ENCODE data around the gene CPLX4.

CPLX4 gene

DNA sequence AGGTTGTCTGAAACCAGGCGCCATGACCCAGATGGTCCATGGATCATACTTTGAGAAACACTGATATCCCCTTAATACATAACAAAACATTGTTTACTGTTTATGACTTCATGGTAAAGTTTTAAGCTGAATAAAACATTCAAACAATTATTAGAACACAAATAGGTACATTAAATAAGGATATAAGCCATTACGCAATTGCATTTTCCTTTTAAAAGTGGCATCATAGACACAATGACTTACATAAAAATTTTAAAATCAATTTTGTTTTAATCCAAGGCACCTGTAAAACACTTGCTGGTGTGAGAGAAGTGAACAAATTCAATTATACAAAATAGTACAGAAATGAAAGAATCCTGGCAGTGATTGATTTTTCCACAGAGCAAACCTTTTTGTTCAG lies 10.2 kb upstream of the CPLX4 start:
- H3K4me3 Mint-ChIP-seq = no peak overlapping the region
- H3K9me3 Mint-ChIP-seq = no peaks in the 10 kb centered on the region
- no peak for ATAC-seq
- H3K4me1 Mint-ChIP-seq = no peaks in the 10 kb centered on the region
- no peak overlapping the region for H3K27ac Mint-ChIP-seq
- DNase-seq (ENCODE audit: low spot score in 2 of 2) = no peak
- H3K36me3 Mint-ChIP-seq = peaks cover 77% of the 10 kb centered on the region

DNA sequence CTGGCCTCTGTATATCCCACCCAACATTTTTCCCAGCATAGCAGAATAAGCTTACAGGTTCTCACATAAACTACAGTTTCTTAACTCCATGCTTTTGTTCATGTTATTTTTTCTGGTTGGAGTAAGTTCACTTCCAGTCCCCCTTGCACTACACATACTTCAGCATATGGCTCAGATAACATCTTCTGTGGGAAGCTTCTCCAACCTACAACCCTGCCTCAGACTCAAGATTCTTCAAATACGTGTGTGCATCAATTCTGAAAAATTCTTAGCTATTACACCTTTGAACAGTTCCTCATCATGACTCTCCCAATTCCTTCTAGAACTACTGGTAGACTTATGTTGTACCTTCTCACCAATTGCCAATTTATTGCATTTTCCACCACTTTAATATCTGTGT lies 7.5 kb upstream of the CPLX4 start:
- H3K9me3 Mint-ChIP-seq = no peaks in the 10 kb centered on the region
- no peak overlapping the region for H3K4me3 Mint-ChIP-seq
- H3K4me1 Mint-ChIP-seq = no peaks in the 10 kb centered on the region
- DNase-seq (ENCODE audit: low spot score in 2 of 2) (no peak), ATAC-seq (no peak)
- peaks cover 50% of the 10 kb centered on the region for H3K36me3 Mint-ChIP-seq
- H3K27ac Mint-ChIP-seq = no peak overlapping the region

DNA sequence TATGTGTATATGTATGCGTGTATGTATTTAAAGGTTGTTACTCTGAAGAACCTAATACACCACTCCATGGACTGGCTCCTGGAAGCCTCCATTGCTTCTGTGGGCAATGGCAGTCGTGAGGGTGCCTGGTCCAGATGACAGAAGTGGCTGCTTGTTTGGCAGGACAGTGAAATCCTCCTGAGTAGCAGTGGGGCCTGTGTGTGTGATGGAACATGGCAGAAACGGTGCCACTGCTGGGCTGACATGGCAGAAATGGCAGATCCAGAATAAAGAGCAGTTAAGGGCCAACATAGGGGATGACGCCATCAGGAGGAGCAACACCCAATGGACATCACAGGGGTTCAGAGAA lies 6.1 kb upstream of the CPLX4 start:
- Mint-ChIP-seq H3K36me3 (peaks cover 36% of the 10 kb centered on the region), H3K4me3 (no peak overlapping the region), H3K4me1 (no peaks in the 10 kb centered on the region), H3K27ac (no peak overlapping the region), H3K9me3 (no peaks in the 10 kb centered on the region)
- DNase-seq (ENCODE audit: low spot score in 2 of 2) = no peak
- peak; percentile 9 for ATAC-seq

DNA sequence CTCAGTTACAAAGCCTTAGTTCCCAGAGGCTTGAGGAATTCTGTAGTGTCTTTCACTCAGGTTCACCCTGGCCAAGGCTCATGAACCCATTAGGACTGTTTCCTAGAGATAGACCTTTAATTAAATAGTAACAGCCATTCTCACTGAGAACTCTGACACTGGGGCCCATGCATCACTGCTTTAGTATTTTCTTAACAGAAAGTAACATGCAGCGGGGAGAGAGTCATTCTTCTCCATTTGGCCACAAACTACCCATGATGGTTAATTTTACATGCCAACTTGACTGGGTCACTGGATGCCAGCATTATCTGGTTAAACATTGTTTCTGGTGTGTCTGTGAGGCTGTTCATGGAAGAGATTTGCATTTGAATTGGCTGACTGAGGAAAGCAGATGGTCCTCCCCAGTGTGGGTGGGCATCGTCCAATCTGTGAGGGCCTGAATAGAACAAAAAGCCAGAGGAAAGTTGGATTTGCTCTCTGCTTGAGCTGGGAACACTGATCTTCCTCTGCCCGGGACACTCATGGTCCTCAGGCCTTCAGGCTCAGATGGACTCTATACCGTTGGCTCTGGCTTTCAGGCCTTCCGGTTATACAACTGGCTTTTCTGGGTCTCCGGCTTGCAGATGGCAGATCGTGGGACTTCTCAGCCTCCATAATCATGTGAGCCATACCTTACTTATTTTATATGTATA lies 5.6 kb upstream of the CPLX4 start:
- DNase-seq (ENCODE audit: low spot score in 2 of 2) (no peak), ATAC-seq (peak; percentile 38)
- Mint-ChIP-seq H3K27ac (no peak overlapping the region), H3K4me3 (no peak overlapping the region), H3K9me3 (no peaks in the 10 kb centered on the region), H3K36me3 (peaks cover 31% of the 10 kb centered on the region), H3K4me1 (no peaks in the 10 kb centered on the region)

DNA sequence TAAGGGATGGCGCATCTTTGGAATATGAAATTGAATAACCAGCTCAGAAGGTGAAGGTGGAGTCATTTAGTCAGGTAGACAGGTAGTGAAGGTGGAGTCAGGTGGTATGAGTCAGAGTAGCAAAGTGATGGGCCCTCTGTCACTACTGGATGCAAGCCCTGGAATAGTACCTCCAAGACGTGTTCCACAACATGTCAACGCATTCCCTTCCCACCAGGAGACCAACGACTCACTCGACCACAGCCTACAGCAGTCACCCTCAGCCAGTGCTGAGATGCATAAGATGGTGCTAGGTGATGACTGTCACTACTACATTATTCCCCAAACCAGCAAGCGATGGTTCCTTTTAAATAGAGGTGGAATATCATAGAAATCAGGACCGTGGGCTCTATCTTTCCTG lies 6.8 kb downstream of the CPLX4 start:
- DNase-seq (ENCODE audit: low spot score in 2 of 2) = no peak
- Mint-ChIP-seq H3K27ac (no peak overlapping the region), H3K4me1 (peaks cover 7% of the 10 kb centered on the region), H3K4me3 (no peak overlapping the region), H3K9me3 (no peaks in the 10 kb centered on the region), H3K36me3 (no peaks in the 10 kb centered on the region)
- no peak for ATAC-seq

DNA sequence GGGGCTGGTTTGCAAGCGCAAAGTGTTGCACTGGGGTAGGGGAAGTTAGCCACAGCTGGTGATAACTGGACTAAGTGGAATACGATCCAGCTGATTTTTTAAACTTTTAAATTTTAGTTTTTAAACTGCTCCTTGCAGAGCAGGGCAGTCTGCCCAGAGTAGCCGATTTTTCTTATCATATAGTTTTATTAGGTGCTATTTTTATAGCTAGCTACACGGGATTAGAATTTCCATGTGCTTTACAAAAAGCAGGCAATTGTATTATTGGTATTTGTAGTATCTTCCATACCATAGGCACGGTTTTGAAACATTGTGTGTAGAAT lies 9.6 kb downstream of the CPLX4 start:
- H3K4me1 Mint-ChIP-seq = peaks cover 7% of the 10 kb centered on the region
- H3K27ac Mint-ChIP-seq = no peak overlapping the region
- H3K36me3 Mint-ChIP-seq = no peaks in the 10 kb centered on the region
- no peaks in the 10 kb centered on the region for H3K9me3 Mint-ChIP-seq
- DNase-seq (ENCODE audit: low spot score in 2 of 2) = no peak
- peak overlapping the region; percentile 40 for H3K4me3 Mint-ChIP-seq
- no peak for ATAC-seq

DNA sequence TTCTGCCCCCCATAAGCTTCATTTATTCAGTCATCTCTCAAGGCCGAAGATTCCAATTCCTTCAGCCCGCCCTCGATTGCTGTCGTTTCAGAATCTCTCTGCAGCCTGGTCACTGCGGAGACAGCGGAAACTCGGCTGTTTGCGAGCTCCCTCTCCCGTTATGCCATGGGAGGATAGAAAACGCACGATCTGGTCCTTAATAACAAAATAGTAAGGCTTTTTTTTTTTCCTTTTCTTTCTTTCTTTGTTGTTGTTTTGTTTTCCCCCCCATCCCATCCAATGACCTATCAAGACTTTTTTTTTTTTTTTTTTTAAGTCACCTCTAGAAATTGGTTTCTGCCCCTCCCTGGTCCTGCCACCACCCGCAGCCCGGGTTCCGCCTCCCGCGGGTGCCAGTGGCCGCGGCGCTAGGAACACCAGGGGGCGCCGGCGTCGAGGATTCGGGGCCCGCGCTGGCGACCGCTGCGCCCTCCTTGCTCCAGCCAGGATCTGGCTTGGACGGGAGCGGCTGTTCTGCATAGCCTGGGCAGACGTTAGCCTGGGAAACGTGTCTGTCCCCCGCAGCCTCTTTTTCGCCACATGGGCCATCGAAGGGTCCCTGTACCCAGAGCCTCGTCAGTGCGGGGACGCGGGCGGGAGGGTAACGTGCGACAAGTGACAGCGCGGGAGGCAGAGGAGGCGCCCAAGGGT lies 10.1 kb downstream of the CPLX4 start:
- Mint-ChIP-seq H3K4me1 (peaks cover 7% of the 10 kb centered on the region), H3K9me3 (no peaks in the 10 kb centered on the region), H3K4me3 (peak overlapping the region; percentile 40), H3K27ac (no peak overlapping the region), H3K36me3 (no peaks in the 10 kb centered on the region)
- peak; percentile 74 to 86 for DNase-seq (ENCODE audit: low spot score in 2 of 2)
- ATAC-seq = peak; percentile 90

DNA sequence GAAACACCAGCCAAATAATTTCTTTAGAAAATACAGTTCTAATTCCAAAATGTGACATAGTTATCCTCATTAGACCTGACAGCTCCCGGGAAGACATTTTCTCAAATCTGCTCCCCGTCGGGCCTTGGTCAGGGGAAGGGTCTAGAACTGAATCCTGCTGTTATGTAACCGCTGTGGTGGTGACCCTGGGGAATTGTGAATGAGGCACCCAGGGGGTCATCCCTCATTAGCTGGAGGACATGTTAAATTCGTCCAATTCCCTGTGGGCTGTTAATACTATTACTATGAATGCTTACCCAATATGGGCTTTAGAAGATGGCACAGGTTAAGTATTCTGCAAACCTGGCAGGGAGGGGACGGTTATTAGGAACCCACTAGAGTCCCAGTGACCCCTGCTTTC lies 11.8 kb downstream of the CPLX4 start:
- peaks cover 7% of the 10 kb centered on the region for H3K4me1 Mint-ChIP-seq
- no peaks in the 10 kb centered on the region for H3K36me3 Mint-ChIP-seq
- H3K9me3 Mint-ChIP-seq = no peaks in the 10 kb centered on the region
- no peak overlapping the region for H3K4me3 Mint-ChIP-seq
- ATAC-seq = no peak
- H3K27ac Mint-ChIP-seq = no peak overlapping the region
- DNase-seq (ENCODE audit: low spot score in 2 of 2) = no peak

DNA sequence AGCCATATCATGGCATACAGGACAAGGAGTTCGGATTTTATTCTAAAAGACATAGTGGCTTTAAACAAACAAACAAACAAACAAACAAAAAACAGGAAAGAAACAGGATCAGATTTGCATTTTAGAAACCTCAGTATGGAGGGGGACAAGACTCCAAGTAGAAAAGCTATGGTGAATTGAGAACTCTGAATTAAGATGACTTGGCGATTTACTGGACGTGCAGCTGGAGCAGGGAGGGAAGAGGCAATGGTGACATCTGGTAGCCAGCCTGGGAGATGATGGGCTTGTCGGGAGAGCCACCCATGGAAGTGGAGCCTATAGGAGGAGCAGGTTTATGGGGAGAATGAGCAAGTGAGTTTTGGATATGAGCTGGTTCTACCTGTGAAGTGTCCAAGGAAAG lies 13.2 kb downstream of the CPLX4 start:
- no peak for ATAC-seq
- no peak for DNase-seq (ENCODE audit: low spot score in 2 of 2)
- no peak overlapping the region for H3K27ac Mint-ChIP-seq
- peaks cover 7% of the 10 kb centered on the region for H3K4me1 Mint-ChIP-seq
- no peaks in the 10 kb centered on the region for H3K36me3 Mint-ChIP-seq
- H3K9me3 Mint-ChIP-seq = no peaks in the 10 kb centered on the region
- no peak overlapping the region for H3K4me3 Mint-ChIP-seq

DNA sequence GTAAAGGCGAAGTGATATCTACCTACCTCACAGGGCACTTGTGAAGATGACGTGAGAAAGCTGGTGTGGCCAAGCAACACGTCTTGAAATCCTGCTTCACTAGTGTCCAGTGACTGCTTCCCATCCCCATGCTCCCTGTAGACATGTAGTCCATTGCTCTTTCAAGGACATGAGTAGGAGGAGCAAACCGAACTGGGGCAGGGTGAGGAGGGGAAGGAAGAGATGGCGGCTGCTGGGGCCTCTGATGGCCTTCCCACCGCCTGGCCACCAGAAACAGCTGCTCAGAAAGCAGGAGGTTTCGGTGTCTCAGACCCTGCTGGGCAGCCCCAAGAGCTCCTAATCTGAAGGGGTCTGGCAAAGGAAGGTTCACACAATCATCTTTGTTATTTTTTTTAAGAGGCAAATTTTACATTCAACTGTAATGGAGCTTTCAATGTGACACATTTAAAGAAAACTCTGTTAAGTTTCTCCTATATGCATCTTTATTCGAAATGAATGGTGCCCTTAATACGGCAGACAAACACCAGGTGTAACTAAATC lies 14.7 kb downstream of the CPLX4 start:
- Mint-ChIP-seq H3K9me3 (no peaks in the 10 kb centered on the region), H3K36me3 (no peaks in the 10 kb centered on the region), H3K4me1 (peaks cover 7% of the 10 kb centered on the region), H3K4me3 (no peak overlapping the region), H3K27ac (no peak overlapping the region)
- DNase-seq (ENCODE audit: low spot score in 2 of 2) = no peak
- ATAC-seq = no peak

DNA sequence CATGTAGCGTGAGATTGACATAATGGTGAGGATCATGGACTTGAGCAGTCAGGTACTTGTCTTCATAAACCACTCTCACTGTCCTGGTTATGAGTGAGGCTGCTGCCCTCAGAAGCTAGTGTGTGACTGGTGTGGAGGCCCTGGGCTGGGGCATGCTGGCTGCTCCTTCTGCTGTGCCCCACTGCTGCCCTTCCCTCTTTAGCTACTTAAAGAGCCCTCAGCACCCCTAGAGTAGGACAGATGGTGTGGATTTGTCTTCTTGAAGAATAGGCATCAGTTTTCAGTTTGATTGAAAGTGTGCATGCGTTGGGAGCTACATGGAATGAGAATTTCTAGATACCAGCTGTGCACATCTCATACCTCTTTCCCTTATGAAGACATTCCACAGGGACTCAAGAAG lies 15.4 kb downstream of the CPLX4 start:
- DNase-seq (ENCODE audit: low spot score in 2 of 2) (no peak), ATAC-seq (no peak)
- Mint-ChIP-seq H3K36me3 (no peaks in the 10 kb centered on the region), H3K4me1 (no peaks in the 10 kb centered on the region), H3K27ac (no peak overlapping the region), H3K4me3 (no peak overlapping the region), H3K9me3 (no peaks in the 10 kb centered on the region)

DNA sequence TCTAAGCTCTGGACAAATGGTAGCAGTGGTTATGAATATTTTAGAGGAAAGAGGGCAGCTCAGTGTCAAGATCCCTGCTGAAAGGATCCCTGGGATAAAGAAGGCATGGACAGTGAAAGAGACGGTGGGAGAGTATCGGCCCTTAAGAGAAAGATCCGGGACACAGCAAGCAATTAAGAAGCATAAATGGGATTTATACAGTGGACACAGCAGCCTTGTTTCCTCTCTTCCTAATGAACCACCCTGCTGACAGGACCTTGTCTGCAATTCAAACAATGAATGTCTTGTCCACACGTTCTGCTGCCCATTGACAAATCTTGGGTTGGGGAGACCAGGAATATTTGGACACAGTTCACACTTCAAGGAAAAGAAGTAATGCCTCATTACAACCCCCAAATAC lies 16.5 kb downstream of the CPLX4 start:
- Mint-ChIP-seq H3K4me3 (no peak overlapping the region), H3K9me3 (no peaks in the 10 kb centered on the region), H3K4me1 (no peaks in the 10 kb centered on the region), H3K36me3 (no peaks in the 10 kb centered on the region), H3K27ac (no peak overlapping the region)
- DNase-seq (ENCODE audit: low spot score in 2 of 2) (no peak), ATAC-seq (no peak)

DNA sequence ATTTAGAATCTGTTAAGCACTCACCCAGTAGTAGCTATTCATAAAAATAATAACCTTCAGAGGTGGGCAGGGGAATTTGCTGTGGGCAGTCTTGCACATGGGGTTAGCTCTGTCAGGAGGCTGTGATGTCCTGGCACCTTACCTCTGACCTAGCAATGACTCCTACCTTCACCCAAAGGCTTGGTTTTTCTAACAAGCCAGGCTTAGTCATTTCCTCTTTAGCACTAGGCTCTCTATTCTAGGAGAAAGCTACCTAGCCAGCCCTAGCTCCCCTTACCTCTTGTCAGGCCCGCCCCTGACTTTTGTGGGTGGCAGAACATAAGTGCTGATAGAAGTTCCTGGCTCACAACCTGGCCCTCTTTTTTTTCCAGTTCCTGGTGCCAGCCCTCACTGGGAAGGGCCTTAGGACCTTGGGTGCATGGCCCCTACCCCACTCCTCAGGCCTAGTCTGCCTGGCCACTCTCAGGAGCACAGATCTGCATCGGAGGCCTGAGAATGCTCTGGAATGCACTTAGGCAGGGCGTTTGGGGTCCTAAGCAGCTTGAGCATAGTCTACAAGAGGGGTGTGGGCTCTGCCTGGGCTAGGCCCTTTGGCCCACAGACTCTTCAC lies 17.7 kb downstream of the CPLX4 start:
- peak; percentile 91 for ATAC-seq
- DNase-seq (ENCODE audit: low spot score in 2 of 2) = peak in 1 of 2 donors; percentile 43
- no peak overlapping the region for H3K27ac Mint-ChIP-seq

DNA sequence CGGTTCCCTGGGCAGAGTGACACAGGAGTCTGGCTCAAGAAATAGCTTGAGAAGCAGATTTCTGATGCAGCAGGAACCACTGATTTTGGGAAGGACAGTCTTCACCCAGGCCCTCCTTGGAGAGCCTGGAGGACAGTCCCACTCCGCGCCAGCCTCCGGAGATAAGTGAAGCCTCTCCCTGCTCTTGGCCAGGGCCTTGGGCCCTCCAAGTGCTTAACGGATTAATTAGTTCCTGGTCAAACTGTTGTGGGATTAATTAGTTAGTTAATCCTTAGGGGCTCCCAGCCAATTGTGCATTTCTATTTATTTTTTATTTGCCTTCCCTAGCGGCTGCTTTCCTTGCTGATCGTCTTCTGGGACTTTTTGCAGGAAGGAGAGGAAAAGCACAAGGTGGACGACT lies 19.6 kb downstream of the CPLX4 start:
- H3K9me3 Mint-ChIP-seq = no peaks in the 10 kb centered on the region
- no peak overlapping the region for H3K27ac Mint-ChIP-seq
- no peak overlapping the region for H3K4me3 Mint-ChIP-seq
- H3K36me3 Mint-ChIP-seq = no peaks in the 10 kb centered on the region
- no peak for DNase-seq (ENCODE audit: low spot score in 2 of 2)
- no peaks in the 10 kb centered on the region for H3K4me1 Mint-ChIP-seq
- no peak for ATAC-seq

More for the DNA sequence above, 17.7 kb downstream of the CPLX4 start:
- H3K36me3 Mint-ChIP-seq = no peaks in the 10 kb centered on the region
- H3K9me3 Mint-ChIP-seq = no peaks in the 10 kb centered on the region
- H3K4me3 Mint-ChIP-seq = no peak overlapping the region
- no peaks in the 10 kb centered on the region for H3K4me1 Mint-ChIP-seq

DNA sequence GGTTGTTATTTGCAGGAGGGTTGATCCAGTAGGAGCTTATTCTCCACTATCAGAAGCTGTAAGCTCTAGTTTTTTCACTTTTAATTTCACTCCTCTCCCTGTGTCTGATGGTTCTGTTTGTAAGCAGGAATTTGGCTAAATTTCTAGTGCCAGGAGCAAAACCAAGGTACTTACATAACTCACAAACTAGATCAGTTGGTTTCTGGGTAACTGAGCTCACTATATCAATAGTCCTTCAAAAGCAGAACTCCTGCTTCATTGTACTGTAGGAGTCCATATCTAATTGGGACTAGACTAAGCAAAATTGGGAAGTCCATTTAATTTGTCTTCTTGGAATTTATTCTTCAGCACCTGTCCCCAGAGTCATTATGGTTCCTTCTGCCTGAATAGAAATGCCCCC lies 25.1 kb downstream of the CPLX4 start:
- H3K27ac Mint-ChIP-seq = no peak overlapping the region
- H3K4me3 Mint-ChIP-seq = no peak overlapping the region
- H3K36me3 Mint-ChIP-seq = no peaks in the 10 kb centered on the region
- no peaks in the 10 kb centered on the region for H3K4me1 Mint-ChIP-seq
- H3K9me3 Mint-ChIP-seq = no peaks in the 10 kb centered on the region
- ATAC-seq (no peak), DNase-seq (ENCODE audit: low spot score in 2 of 2) (no peak)

DNA sequence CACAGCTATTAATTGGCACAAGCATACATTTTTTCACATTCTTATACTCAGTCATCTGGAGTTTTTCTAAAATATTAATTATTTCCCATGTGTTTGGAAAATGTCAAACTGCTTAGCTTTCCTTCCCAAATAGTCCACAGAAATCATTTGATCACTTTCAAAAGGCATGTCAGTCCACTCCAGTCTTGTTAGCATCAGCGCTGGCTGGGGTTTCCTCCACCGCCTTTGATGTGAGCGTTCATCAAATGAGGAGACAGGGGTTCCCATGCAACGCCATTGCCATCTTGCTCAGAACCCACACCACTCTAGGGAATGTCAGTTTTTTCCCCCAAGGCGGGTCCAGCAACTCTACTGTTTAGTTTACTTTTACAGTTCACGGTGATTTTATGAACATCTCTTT lies 32.1 kb downstream of the CPLX4 start:
- Mint-ChIP-seq H3K27ac (no peak overlapping the region), H3K4me3 (no peak overlapping the region), H3K4me1 (no peaks in the 10 kb centered on the region), H3K36me3 (no peaks in the 10 kb centered on the region), H3K9me3 (no peaks in the 10 kb centered on the region)
- no peak for DNase-seq (ENCODE audit: low spot score in 2 of 2)
- no peak for ATAC-seq
